Gastrocnemius medialis (tissue), 4 donors: ENCODE results near the gene PGAP6.

ENCODE experiments used
- CTCF ChIP-seq, 5 experiments: fragments of 450-650 bp in 3 of 5; fragments of 200-600 bp in 2 of 5; sonication (generic) in 2 of 5; IDR thresholded peaks in 4 of 5; conservative IDR thresholded peaks in 1 of 5; 1 replicate in 4 of 5; 2 replicates in 1 of 5; pipeline ENCODE4 v1.5.1; 2016 to 2019; ENCODE audit warnings: antibody characterized with exemption in 5 of 5, mild to moderate bottlenecking in 3 of 5, moderate library complexity in 3 of 5
- POLR2A ChIP-seq, 2 donors: fragments of 450-650 bp; IDR thresholded peaks; one replicate each; pipeline ENCODE4 v1.6.1; 2017; ENCODE audit warnings: antibody characterized with exemption in 2 of 2, mild to moderate bottlenecking in 2 of 2, moderate library complexity in 2 of 2

GRCh38 chr16:340370-341091, 41.2 kb downstream of the PGAP6 start:
- TF ChIP-seq CTCF (IDR thresholded peaks at IDR 0.05 in 4 of 5, conservative IDR thresholded peaks at IDR 0.05 in 1 of 5) = no peak
- TF ChIP-seq POLR2A (IDR thresholded peaks at IDR 0.05) = no peak
